HS-5 (cell line): Measurements from ENCODE around the gene ANKRD35.
A peak's percentile ranks its signal among the peaks of the same experiment; 100 is the strongest.
"Not testable (repeated sequence)": the region's sequence is repeated elsewhere in the genome, so short reads cannot be mapped to it uniquely, and the experiment has no call there.

ENCODE experiments used
- DNase-seq: peaks from one replicate; pipeline ENCODE4 v3.0.0-alpha.2; 2012; ENCODE audit warnings: low read depth

The ANKRD35 gene

DNA sequence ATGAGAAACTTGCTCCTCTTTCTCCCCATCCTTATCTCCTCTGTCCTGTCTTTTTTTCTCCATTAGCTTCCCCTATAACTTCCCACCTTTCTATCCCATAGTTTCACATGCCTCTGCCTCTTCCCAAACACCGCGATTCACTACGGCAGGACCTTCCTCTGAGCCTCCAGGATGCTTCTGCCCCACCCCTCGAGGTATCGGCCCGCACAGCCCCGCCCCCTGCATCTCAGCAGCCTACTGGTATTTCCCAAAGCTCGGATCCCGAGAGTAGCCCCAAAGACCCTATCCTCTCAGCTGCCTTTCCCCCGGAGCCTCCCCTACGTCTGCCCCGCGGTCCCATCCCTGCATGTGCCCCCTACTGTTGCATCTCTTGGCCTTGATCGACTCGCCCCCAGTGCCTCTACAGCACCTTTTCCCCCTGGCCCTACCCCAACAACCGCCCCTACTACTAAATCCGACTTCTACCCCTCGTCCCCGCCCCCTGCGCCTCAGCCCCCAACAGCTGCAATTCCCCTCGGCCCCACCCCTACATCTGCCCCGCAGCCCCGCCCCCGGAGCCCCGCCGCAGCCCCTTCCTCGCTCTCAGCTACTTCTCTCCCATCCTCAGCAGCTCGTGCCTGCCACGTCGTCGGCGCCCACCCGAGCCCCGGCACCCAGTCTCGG is 27.3 kb downstream of the ANKRD35 start:
- DNase-seq, result no peak

DNA sequence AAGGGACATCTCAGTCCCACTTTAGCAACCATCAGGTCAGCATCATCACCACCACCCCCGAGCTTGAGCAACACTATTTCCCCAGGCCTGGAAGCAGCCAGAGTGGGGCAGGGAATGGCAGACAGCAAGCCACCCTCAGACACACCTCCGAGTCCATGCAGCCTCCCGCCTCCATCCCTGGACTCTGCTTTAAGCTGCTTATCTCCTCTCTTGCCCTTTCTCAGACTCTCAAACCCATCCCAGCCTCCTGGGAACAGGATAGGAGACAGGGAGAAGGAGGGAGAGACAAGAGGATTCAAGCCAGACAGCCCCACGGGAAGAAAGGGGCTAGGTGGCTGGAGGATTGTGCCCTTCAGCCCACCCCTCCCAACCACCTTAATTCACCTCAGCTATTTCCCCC is 28.5 kb downstream of the ANKRD35 start:
- no peak for DNase-seq

DNA sequence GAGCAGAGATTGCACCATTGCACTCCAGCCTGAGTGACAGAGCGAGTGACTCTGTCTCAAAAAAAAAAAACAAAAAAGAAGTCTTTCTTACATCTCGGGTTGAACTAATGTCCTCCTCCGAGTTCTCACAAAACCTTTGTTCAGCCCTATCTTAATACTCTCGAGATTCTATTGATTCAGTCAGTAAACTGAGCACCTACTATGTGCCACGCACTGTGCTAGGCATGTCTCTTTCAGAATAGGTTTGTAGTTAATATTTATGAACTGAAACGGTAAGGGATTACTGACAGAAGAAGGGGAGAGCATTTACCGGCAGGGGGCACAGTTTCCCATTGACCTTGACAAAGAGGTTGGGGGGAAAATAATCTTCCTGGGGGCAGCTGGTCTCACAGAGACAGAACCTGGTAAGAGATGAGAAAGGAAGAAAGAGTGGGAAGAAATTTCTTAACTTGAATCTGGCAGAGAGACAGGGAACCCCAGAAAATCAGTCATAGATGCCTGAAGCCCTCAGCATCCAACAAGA is 30.2 kb downstream of the ANKRD35 start:
- DNase-seq, result no peak

DNA sequence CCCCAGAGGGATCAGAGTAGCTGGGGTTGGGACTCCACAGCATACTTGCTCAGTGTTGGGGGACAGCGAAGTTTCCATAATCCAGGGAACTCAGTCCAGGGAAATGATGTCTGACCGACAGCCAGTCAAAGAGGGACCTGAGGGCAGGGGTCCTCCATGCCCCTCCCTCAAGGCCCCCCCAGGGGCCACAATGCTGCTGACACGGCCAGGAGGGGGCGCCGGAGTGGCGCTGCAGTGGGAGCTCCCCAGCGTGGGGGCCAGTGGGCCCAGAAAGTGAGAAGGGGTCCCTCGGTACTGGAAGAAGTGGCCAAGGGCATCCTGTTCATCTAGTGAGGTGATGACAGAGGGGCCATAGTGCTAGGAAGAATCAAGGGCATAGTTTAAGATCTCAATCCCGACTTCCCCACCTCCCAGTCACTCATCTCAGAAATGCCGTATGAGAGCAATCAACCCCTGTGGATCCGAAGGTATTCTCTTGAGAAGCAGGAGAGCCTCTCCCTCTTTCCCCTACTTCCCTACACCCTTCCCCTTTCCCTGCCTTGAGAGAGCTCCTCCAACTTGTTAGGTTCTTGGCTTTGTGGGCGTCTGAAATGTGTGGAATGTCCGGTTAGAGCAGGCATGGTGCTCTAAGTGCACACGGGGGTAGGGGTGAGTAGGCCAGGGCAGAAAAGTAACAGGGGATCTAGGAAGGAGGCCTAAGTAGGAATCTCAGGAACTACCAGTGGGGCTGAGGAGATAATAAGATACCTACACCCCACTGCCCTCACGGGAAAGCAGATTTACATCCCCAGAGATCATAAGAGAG is 36.1 kb downstream of the ANKRD35 start:
- no peak for DNase-seq

DNA sequence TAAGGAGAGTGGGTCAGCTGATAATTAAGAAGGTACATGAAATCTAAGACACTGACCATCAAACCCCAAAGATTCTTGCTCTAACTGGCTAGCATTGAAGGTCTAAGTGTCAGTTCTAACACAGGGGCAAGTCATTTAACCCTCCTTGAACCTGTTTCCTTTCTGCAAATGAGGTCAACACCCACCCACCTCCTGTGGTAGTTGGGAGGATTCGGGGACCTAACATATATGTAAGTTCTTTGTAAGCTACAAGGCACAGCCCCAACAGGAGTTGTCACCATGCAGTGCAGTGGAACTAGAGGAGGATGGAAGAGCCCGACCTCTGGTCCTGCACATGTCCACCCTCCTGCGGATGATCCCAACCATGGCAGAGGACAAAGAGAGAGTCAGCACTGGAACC is 37.8 kb downstream of the ANKRD35 start:
- DNase-seq, result no peak

DNA sequence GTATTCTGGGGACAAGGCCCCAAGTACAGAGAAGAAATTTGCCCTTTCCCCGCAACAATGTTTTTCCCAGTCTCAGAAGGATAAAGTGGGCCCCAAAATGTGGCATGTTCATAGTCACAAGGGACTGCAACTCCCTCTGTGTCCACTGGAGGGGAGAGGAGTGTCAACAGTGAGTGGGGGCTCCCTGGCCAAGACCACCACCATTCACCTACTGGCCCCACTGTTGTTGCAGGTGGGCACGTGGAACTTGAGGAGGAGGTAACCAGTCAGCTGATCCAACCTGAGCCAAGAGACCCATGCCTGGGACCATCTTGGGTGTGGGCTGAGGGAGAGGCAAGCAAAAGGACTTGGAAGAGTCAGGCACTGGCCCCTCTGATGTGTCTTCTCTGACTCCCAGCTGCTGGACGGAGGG is 39.5 kb downstream of the ANKRD35 start:
- no peak for DNase-seq

DNA sequence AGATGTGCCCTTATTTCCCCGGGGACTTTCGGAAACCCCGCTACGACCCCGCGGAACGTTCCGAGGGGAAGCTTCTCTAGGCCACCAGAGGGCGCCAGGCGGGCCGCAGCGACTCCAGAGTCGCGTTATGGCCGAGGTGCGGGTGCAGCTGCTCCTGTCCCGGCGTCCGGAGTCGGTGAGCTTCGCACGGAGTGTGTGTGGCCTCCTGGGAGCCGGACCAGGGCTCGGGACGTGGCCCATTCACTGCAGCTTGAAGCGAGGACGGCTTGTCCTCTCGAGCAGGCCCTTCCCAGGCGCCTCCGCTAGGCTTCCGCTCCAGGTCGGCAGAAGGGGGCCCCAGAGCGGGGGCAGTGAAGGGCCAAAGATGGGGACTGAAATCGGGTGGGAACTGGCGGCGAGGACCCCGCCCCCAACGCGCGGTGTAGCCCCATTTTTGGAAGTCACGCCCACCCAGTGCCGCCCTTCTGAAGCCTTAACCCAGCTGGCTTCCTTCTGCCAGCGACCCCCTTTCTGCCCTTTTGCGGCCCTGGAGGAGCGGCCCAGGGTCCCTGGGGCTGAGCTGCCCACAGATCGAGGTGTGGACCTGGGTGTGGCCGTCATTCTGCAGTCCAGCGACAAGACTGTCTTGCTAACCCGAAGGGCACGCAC is 40.0 kb downstream of the ANKRD35 start, which contains the start of gene NUDT17:
TSS of gene NUDT17 (plus strand) at position 117 of the 648 bp plus-strand sequence. CDS start at position 128, 11 bp downstream.
- DNase-seq, result peak; percentile 36

DNA sequence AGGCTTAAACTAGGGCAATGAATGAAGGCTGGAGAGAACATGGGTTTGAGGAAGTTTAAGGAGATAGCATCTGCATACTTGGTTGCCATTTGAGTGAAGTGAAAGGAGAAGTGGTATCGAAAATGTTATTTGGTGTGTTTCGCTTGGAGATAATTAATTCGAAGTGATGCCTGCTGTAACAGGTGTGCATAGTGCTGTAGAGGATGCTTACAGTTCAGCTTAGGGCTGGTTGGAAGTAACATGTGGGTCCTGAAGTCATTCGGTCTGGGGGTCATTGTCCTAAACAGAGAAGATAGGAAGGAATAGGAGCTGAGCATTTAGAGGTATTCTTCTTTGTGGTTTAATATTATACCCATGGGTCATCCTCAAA is 40.5 kb downstream of the ANKRD35 start:
- peak; percentile 37 for DNase-seq

DNA sequence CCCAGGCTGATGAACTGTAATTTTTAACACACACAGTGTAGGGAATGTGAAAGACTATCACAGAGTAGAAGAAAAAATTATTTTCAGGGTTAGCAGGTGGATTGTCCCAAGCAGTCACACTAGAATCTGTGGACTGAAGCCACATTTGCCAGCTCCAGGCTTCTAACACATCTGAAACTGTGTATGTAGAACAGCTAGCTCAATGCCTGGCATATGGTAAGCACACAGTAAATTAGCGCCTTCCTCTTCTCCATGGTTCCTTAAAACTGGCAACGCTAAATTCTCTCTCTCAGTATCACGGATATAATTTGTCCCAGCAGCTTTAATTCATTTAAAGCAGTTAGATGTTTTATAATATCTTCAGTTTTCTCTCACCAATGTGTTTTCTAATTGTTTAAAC is 42.6 kb downstream of the ANKRD35 start:
- no peak for DNase-seq

DNA sequence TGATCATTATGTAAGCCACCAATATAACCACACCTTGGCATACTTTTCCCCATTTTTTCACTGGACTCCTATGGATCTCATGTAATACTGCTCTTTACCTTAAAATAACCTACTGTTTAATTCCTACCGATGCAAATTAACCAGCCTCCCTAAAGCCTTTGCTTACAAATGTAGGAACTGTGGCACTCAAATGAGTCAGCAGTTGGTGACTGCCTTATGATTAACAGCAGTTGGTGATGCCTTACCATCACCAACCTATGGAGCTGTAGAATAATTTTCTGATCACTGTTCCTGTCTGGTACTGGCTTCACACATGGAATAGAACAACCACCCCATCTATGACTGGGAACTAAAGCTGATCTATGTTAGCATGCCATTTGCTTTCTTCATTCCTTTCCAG is 48.0 kb downstream of the ANKRD35 start:
- DNase-seq, result no peak

DNA sequence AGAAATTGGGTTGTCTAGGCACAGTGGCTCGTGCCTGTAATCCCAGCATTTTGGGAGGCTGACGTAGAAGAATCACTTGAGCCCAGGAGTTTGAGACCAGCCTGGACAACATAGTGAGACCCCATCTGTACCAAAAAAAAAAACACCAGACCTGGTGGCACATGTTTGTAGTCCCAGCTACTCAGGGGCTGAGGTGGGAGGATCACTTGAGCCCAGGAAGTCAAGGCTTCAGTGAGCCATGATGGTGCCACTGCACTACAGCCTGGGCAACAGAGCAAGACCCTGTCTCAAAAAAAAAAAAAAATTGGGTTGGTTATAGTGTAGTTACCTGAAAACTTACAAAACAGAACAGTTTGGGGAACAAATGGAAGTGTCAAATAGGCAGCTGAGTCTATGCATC is 54.9 kb downstream of the ANKRD35 start:
- not testable (repeated sequence) for DNase-seq

DNA sequence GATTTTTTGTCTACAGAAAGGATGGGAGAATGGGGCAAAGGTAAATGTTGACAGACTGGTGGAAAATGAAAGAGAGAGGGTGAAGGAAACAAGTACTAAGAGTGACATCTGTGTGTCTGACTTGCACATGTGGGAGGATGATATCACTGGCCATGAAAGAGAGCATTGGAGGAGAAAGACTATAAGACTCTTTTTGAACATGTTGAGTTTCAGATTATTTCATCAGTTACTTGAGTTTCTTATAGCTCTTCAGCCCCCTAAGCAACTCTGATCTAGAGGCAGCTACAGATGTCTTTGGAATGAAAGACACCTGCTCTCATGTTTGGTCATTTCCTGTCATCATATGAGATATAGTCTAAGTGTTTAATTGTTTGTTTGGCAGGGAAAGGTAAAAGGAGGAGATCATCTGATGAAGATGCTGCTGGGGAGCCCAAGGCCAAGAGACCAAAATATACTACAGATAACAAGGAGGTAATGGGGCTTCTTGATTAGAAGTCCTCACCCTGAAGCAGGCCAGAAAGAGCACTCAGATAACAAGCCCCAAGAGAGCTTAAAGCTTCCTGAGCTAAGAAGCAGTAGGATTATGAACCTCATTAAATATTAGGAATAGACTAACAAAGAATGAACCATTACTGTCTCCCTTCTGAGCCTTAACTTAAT is 57.2 kb downstream of the ANKRD35 start:
- no peak for DNase-seq

DNA sequence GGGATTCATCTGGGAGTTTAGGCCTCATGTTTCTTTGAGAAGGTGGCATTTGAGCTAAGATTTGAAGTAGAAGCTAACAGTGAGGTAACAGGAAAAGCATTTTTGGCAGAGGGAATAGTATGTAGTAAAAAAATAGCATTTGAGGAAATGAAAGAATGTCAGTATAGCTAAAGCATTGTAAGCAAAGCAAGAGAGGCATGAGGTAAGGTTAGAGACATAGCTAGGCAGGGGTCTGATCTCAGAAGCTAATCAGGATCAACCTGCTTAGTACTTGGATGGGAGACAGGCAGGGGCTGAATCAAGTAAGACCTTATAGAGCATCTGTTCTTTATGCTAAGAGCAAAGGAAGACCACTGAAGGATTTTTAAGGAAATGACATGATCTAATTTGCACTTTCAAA is 57.7 kb downstream of the ANKRD35 start:
- no peak for DNase-seq

DNA sequence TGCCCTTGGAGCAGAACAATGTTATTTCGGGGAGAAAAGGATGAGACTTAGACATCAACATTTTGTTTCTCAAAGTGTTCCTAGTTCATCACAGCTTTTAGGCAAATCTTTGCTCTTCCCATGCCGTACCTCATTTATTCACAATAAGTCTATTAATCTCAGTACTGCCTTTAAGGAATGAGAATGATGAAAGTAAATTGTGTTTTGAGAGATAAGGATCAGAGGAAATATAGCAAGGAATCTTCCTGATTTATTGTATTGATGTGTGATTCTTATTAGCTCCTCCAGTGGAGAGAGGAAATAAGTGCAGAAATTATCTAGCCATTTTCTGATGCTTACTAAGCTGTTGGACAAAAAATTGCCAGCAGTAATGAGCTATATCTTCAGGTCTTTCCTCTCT is 59.6 kb downstream of the ANKRD35 start:
- no peak for DNase-seq

DNA sequence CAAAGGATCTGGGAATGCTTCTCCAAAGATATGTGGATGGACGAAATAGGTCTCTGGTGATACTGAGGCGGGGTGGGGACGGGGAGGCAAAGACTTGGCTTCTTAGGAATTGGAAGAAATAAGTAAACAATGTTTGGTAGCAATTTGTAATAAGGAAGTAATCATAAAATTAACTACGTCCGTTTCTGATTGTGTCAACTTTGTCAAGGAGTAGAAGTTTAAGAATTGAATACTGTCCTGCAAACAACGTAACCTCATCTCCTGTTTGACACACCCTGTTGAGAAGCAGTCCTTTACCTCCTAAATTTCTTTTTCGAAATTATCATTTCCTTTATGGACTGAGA is 61.2 kb downstream of the ANKRD35 start:
- DNase-seq, result no peak

DNA sequence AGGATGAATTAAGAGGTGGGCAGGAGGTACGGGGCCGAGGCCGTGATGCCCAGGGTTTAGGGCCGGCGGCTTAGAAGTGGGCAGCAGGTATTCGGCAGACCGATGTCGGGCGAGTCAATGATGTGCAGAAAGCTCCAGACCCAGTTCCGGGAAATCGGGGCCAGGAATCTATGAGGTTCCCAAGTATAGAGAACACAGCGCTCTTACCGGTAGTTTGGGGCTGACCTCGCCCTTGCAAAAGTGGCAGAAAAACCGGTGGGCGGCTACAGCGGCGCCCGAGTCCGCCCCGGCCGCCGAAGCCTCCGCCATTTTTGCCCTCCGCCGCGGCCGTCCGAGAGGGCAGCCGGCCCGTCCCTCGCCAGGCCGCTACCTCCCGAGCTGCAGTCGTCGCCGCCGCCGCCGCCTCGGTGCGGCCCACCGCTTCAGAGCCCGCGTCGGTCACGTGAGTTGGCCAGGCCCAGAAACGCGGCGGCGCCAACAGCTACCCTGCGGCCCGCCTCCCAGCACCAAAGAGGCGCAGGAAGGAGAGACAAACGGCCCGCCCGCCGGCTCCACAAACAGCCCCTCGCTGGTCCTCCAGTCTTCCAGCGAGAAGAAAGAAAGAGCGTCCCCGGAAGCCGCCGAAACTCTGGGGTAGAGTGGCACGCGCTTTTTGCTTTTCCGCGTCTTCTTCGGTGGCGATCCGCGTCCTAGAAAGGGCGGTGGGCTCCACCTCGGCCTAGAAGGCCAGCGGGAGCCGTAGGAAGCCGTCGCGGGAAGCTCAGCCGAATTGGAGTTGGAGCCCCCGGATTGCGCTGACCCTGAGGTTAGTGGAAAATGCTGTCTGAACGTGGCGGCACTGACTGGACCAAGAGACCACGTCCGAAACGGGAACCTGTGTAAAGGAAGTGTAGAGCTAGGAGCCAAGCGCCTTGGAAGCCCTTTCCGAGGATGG is 61.8 kb downstream of the ANKRD35 start, which contains the start of the genes POLR3C and RNF115:
TSS of gene POLR3C (plus strand) at position 636 of the 934 bp plus-strand sequence. CDS start 1,577 bp downstream, outside the sequence.
TSS of gene RNF115 (minus strand) at position 531 of the 934 bp plus-strand sequence. CDS start at position 309, 222 bp downstream.
- peak; percentile 69 for DNase-seq

DNA sequence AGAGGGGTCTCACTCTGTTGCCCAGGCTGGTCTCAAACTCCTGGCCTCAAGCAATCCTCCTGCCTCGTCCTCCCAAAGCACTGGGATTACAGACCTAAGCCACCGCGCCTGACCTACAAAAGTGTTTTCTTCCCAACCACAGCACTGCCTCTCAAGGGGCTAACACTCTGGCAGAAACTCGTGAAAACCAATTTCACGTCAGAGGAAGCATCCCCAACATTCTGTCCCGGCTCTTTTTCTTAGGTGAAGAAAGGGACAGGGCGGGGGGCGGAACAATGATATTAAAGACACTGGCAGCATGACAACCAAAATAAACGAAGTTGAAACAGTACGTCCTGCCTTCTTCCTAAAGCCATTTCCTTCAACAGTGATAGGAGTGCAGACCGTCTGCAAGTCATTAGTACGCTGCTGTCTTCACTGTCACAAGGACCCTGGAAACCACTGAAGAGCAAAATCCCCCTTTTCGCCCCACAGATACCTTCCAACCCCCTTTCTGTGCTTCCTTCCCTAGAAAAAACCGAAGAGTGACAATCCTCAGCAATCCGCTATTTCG is 62.8 kb downstream of the ANKRD35 start:
- not testable (repeated sequence) for DNase-seq

DNA sequence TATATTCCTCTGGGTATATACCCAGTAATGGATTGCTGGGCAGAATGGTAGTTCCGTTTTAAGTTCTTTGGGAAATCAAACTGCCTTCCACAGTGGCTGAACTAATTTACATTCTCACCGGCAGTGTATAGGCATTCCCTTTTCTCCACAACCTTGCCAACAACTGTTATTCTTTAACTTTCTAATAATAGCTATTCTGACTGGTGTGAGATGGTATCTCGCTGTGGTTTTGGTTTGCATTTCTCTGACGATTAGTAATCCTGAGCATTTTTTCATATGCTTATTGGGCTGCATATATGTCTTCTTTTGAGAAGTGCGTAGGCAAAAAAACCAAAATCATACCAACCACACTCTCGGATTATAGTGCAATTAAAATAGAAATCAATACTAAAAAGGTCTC is 67.6 kb downstream of the ANKRD35 start:
- DNase-seq, result peak; percentile 40
